Measurements from ENCODE around the gene MPZL1. TPM values are rescaled to one million over a fixed set of nuclear protein-coding genes. Genes with fewer than 3 reads are reported as not detected.

Gene MPZL1
- total RNA-seq, 4 donors from 2014 or later = 9.2 to 15.7 (median 11.7) TPM

GRCh38 chr1:167782946-167783345, 61.2 kb downstream of the MPZL1 start:
- Histone ChIP-seq H3K4me1 (no peaks in the 10 kb centered on the region), H3K36me3 (peaks cover 0 to 27% of the 10 kb centered on the region in 2 donors), H3K4me3 (no peak overlapping the region), H3K9me3 (no peaks in the 10 kb centered on the region), H3K27ac (no peak overlapping the region), H3K27me3 (no peaks in the 10 kb centered on the region)
- in situ Hi-C loops (cut with MboI; ENCODE audit: low sequenced_read_pairs in 4 of 4) (no loop called here), intact Hi-C loops (cut with DNase I; ENCODE audit: low total_unique reads) (no loop called here)
- ATAC-seq (no peak), DNase-seq (no peak)
- no peak for TF ChIP-seq POLR2A (IDR thresholded peaks at IDR 0.05)
- no peak for TF ChIP-seq CTCF (IDR thresholded peaks at IDR 0.05 in 4 of 5, conservative IDR thresholded peaks at IDR 0.05 in 1 of 5)

GRCh38 chr1:167784876-167785550, 63.2 kb downstream of the MPZL1 start:
- TF ChIP-seq POLR2A (IDR thresholded peaks at IDR 0.05) (no peak), CTCF (IDR thresholded peaks at IDR 0.05 in 4 of 5, conservative IDR thresholded peaks at IDR 0.05 in 1 of 5) (no peak)
- Histone ChIP-seq H3K4me3 (no peak overlapping the region), H3K36me3 (peaks cover 0 to 42% of the 10 kb centered on the region in 2 donors), H3K27ac (no peak overlapping the region), H3K9me3 (no peaks in the 10 kb centered on the region), H3K27me3 (no peaks in the 10 kb centered on the region), H3K4me1 (no peaks in the 10 kb centered on the region)
- intact Hi-C loops (cut with DNase I; ENCODE audit: low total_unique reads) = no loop called here
- no peak for ATAC-seq
- no peak for DNase-seq
- in situ Hi-C loops (cut with MboI; ENCODE audit: low sequenced_read_pairs in 4 of 4) = no loop called here

GRCh38 chr1:167786502-167786901, 64.7 kb downstream of the MPZL1 start:
- Histone ChIP-seq H3K9me3 (no peaks in the 10 kb centered on the region), H3K4me3 (no peak overlapping the region), H3K27me3 (no peaks in the 10 kb centered on the region), H3K36me3 (peaks cover 0 to 31% of the 10 kb centered on the region in 2 donors), H3K27ac (no peak overlapping the region), H3K4me1 (peaks cover 0 to 5% of the 10 kb centered on the region in 2 donors)
- in situ Hi-C loops (cut with MboI; ENCODE audit: low sequenced_read_pairs in 4 of 4) (no loop called here), intact Hi-C loops (cut with DNase I; ENCODE audit: low total_unique reads) (no loop called here)
- no peak for ATAC-seq
- TF ChIP-seq CTCF (IDR thresholded peaks at IDR 0.05 in 4 of 5, conservative IDR thresholded peaks at IDR 0.05 in 1 of 5) (no peak), POLR2A (IDR thresholded peaks at IDR 0.05) (no peak)
- no peak for DNase-seq

- in situ Hi-C loops (cut with MboI; ENCODE audit: low sequenced_read_pairs in 4 of 4) (no loop called here), intact Hi-C loops (cut with DNase I; ENCODE audit: low total_unique reads) (no loop called here)
- Histone ChIP-seq H3K27ac (peak overlapping the region in 1 of 4 donors; percentile 9), H3K4me1 (peaks cover 0 to 7% of the 10 kb centered on the region in 2 donors), H3K4me3 (no peak overlapping the region), H3K27me3 (no peaks in the 10 kb centered on the region), H3K36me3 (peaks cover 0 to 30% of the 10 kb centered on the region in 2 donors), H3K9me3 (no peaks in the 10 kb centered on the region)
- DNase-seq = no peak
- no peak for ATAC-seq
- TF ChIP-seq CTCF (IDR thresholded peaks at IDR 0.05 in 4 of 5, conservative IDR thresholded peaks at IDR 0.05 in 1 of 5) = no peak
- no peak for TF ChIP-seq POLR2A (IDR thresholded peaks at IDR 0.05)
Observed at GRCh38 chr1:167789501-167789900, 67.7 kb downstream of the MPZL1 start.

GRCh38 chr1:167790117-167790516, 68.3 kb downstream of the MPZL1 start:
- in situ Hi-C loops (cut with MboI; ENCODE audit: low sequenced_read_pairs in 4 of 4) = no loop called here
- no peak overlapping the region for H3K27ac ChIP-seq

More at GRCh38 chr1:167790117-167790516, 68.3 kb downstream of the MPZL1 start:
- DNase-seq (no peak), ATAC-seq (no peak)
- Histone ChIP-seq H3K4me3 (no peak overlapping the region), H3K27me3 (no peaks in the 10 kb centered on the region), H3K9me3 (no peaks in the 10 kb centered on the region), H3K4me1 (peaks cover 0 to 13% of the 10 kb centered on the region in 2 donors), H3K36me3 (peaks cover 0 to 30% of the 10 kb centered on the region in 2 donors)
- intact Hi-C loops (cut with DNase I; ENCODE audit: low total_unique reads) = no loop called here
- no peak for TF ChIP-seq POLR2A (IDR thresholded peaks at IDR 0.05)
- no peak for TF ChIP-seq CTCF (IDR thresholded peaks at IDR 0.05 in 4 of 5, conservative IDR thresholded peaks at IDR 0.05 in 1 of 5)

Data from gastrocnemius medialis (tissue), 4 donors.